Measurements from ENCODE around the gene SULT1B1.

The SULT1B1 gene

DNA sequence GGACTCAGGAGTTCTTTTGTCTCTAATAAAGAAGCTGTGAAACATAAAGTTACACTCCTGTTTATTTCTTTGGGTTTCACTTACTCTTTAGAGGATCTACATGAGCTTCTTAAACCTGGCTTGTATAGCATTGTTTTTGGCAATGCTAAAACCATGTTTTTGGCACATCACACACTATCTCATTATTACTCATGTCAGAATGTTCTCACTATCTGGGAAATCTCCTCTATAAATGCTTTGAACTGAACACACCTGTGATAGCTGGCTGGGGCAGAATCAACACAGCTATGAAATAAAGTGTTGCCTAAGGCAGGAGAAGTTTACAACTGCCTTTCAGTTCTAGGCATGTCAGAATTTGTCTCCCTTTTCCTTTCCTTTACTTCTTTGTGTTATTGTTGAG is 52.6 kb downstream of the SULT1B1 start:
- peak overlapping the region; percentile 81 for H3K27ac ChIP-seq
- peak; percentile 71 for DNase-seq (ENCODE audit: low read depth, low spot score)

DNA sequence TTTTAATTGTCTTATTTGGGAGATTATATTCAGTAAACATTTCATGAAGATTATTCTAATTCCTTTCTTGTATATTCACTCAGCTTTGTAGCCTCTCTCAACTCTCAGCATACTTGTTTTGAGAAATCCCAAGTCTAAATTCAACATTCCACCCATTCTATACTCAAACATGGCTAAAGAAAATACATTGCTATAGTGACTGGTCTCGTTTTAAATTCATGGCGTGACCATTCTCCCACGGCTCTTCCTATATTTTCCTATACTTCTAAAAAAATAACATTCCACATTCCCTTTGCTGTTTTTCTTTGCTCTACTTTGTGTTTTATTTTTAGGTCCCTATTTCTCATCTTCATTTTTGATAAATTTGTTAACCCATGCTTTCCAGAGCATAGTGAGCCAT is 58.2 kb downstream of the SULT1B1 start:
- no peak for DNase-seq (ENCODE audit: low read depth, low spot score)
- no peak overlapping the region for H3K27ac ChIP-seq

DNA sequence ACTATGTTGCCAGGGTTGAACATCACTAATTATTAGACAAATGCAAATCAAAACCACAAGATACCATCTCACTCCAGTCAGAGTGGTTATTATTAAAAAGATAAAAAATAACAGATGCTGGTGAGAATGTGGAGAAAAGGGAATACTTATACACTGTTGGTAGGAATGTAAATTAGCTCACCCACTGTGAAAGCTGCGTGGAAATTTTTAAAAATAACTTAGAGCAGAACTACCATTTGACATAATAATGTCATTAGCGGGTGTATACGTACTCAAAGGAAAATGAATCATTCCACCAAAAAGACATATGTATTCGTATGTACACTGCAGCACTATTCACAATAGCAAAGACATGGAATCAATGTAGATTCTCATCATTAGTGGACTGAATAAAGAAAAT is 58.7 kb downstream of the SULT1B1 start:
- no peak for DNase-seq (ENCODE audit: low read depth, low spot score)

DNA sequence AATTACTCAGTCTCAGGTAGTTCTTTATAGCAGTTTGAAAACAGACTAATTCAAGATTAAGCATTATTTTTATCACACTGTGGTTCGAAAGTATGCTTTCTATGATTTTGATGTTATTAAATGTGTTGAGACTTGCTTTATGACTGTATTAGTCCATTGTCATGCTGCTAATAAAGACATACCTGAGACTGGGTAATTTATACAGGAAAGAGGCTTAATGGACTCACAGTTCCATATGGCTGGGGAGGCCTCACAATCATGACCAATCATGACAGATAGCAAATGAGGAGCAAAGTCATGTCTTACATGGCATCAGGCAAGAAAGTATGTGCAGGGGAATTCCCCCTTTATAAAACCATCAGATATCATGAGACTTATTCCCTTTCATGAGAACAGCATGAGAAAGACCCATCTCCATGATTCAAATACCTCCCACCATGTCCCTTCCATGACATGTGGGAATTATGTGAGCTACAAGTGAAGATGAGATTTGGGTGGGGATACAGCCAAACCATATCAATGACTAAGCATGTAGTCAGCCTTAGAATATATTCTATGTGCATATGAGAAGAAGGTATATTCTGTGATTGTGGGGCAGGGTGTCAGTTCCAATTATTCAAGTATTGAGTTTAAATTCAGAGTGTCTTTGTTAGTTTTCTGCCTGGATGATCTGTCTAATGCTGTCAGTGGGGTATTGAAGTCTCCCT is 62.7 kb downstream of the SULT1B1 start:
- peak overlapping the region; percentile 54 for H3K27ac ChIP-seq
- peak; percentile 51 for DNase-seq (ENCODE audit: low read depth, low spot score)

More for the DNA sequence above, 58.7 kb downstream of the SULT1B1 start:
- no peak overlapping the region for H3K27ac ChIP-seq

DNA sequence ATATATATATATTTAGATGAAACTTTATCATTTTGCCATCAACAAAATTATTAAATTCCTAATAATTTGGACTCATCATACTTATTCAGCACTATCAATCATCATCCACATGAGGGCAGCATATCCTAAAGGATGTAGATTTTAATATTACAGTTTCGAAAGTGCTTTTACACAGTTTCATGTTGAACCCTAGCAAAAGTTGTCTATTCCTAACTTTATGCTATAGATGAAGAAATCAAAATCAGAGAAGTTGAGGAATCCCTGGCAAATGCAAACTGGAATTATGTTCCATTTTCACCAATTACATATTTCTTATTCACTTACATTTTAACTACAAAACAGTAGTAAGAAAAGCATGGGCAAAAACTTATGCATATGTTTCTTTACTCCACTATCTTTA is 70.8 kb downstream of the SULT1B1 start:
- no peak overlapping the region for H3K27ac ChIP-seq
- DNase-seq (ENCODE audit: low read depth, low spot score) = no peak

DNA sequence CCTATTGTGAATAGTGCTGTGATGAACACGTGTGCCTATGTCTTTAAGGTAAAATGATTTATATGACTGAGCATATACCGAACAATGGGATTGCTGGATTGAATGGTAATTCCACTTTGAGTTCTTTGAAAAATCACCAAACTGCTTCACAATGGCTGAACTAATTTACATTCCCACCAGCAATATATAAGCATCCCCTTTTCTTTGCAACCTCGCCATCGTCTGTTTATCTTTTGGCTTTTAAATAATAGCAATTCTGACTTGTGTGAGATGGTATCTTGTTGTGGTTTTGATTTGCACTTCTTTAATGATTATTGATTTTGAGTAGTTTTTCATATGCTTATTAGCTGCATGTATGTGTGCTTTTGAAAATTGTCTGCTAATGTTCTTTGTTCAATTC is 75.6 kb downstream of the SULT1B1 start:
- no peak overlapping the region for H3K27ac ChIP-seq
- no peak for DNase-seq (ENCODE audit: low read depth, low spot score)

Data from epithelial cell of prostate (primary cell).